Astrocyte (in vitro differentiated cells and primary cell): Measurements from ENCODE around the gene C1QTNF5.

Experiments
- CTCF ChIP-seq: IDR thresholded peaks from 2 replicates; pipeline ENCODE4 v1.5.1; 2011; ENCODE audit warnings: low read depth, mild to moderate bottlenecking, inconsistent platforms, low read length, moderate library complexity; ENCODE audit not compliant: insufficient read depth
- EZH2 ChIP-seq: IDR thresholded peaks from 2 replicates; pipeline ENCODE4 v1.6.1; 2012; ENCODE audit warnings: mild to moderate bottlenecking, low read length, inconsistent platforms; ENCODE audit not compliant: insufficient read depth

GRCh38 chr11:119373921-119374631, 33.4 kb upstream of the C1QTNF5 start:
- peak; percentile 90 for TF ChIP-seq CTCF
- no peak for TF ChIP-seq EZH2
